NCI-H1417 treated with DMSO at 0.1 percent for 48 hours (cell line): ENCODE data around the gene MAN2A1.
"Not testable (repeated sequence)": the region's sequence is repeated elsewhere in the genome, so short reads cannot be mapped to it uniquely, and the experiment has no call there.

Experiments
- DNase-seq: peaks from one replicate; lab custom pipeline; 2025; lab: John Stamatoyannopoulos, UW

The MAN2A1 gene

DNA sequence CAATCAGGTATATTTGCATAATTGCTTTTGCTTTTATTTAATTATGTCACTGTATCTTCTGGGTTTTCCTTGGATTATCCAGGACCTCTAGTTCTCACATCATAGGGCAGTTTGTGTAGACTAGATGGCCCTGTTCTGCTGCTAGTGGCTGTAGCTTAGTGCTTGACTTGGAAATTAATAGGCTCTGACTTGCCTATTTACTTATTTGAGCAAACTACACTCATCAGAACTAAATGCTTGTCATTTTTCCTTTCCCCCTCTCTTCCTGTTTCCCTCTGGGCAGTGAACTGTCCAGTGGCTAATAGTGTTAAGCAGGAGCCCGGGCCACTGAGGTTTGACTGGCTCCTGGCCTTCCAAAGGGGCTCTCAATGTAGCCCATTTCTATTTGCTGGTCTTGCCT lies 135.7 kb downstream of the MAN2A1 start:
- no peak for DNase-seq

GRCh38 chr5:109826426-109826825 lies 136.7 kb downstream of the MAN2A1 start:
- no peak for DNase-seq

DNA sequence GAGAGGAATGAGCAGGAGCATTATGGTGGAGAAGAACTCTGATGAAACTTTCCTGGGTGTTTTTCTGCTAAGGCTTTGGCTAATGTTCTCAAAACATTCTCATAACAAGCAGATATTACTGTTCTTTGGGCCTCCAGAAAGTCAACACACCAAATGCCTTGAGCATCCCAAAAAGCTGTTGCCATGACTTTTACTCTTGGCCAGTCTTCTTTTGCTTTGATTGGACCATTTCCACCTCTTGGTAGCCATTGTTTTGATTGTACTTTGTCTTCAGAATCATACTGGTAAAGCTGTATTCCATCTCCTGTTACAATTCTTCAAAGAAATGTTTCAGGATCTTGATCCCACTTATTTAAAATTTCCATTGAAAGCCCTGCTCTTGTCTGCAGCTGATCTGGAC lies 139.6 kb downstream of the MAN2A1 start:
- DNase-seq, result no peak

GRCh38 chr5:109830955-109831502 lies 141.3 kb downstream of the MAN2A1 start:
- DNase-seq, result no peak

DNA sequence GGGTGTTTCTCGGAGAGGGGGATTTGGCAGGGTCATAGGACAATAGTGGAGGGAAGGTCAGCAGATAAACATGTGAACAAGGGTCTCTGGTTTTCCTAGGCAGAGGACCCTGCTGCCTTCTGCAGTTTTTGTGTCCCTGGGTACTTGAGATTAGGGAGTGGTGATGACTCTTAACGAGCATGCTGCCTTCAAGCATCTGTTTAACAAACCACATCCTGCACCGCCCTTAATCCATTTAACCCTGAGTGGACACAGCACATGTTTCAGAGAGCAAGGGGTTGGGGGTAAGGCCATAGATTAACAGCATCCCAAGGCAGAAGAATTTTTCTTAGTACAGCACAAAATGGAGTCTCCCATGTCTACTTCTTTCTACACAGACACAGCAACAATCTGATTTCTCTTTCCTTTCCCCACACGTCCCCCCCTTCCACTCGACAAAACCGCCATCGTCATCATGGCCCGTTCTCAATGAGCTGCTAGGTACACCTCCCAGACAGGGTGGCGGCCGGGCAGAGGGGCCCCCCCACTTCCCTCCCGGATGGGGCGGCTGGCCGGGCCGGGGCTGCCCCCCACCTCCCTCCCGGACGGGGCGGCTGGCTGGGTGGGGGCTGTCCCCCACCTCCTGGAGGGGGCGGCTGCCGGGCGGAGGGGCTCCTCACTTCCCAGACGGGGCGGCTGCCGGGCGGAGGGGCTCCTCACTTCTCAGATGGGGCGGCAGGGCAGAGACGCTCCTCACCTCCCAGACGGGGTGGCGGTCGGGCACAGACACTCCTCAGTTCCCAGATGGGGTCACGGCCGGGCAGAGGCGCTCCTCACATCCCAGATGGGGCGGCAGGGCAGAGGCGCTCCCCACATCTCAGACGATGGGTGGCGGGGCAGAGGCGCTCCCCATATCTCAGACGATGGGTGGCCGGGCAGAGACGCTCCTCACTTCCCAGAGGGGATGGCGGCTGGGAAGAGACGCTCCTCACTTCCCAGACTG lies 142.8 kb downstream of the MAN2A1 start:
- not testable (repeated sequence) for DNase-seq

DNA sequence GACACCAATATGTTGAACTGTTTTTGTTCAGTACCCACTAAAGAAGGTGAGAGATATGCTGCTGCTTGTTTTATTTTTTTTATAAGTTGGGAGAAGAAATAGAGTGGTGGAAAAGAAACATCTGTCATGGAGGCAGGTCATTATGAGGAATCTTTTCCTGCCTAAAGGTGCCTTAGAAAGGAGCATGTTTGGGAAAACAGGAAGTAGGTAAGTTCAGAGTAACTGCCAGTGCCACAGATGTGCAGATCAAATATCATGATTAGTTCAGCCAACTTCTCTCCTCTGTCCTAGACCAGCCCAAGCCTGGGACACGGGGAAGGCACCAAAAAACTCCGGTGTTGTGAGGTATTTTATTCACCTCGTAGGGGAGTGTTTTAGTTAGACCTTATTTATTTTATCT lies 144.2 kb downstream of the MAN2A1 start:
- DNase-seq, result no peak

- DNase-seq, result no peak
Measured at GRCh38 chr5:109836280-109836679, 146.6 kb downstream of the MAN2A1 start.

- DNase-seq, result no peak
Measured at GRCh38 chr5:109837231-109837861, 147.6 kb downstream of the MAN2A1 start.

GRCh38 chr5:109838157-109838556 lies 148.4 kb downstream of the MAN2A1 start:
- no peak for DNase-seq

- no peak for DNase-seq
Measured at GRCh38 chr5:109844148-109844547, 154.4 kb downstream of the MAN2A1 start.

GRCh38 chr5:109844695-109845094 lies 155.0 kb downstream of the MAN2A1 start:
- DNase-seq, result no peak

DNA sequence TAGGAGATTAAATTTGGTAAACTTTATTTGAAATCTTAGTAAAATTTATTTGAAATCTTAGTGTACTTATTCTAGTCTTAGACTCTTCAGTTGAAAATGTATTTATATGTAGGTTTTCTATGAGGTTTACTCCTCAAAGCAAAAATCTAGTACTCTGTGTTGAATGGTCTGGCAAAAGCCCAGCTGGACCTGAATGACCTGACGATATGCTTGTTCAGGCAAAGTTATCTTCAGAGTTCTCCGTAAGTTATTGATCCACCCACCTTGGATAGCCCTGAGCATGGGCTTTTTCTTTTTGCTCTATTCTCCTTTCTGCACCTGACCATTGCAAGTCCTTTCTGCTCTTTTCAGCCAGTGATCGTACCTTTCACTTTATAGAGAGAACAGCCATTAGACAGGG lies 158.4 kb downstream of the MAN2A1 start:
- DNase-seq, result no peak

- no peak for DNase-seq
Measured at GRCh38 chr5:109849478-109850088, 159.9 kb downstream of the MAN2A1 start.

DNA sequence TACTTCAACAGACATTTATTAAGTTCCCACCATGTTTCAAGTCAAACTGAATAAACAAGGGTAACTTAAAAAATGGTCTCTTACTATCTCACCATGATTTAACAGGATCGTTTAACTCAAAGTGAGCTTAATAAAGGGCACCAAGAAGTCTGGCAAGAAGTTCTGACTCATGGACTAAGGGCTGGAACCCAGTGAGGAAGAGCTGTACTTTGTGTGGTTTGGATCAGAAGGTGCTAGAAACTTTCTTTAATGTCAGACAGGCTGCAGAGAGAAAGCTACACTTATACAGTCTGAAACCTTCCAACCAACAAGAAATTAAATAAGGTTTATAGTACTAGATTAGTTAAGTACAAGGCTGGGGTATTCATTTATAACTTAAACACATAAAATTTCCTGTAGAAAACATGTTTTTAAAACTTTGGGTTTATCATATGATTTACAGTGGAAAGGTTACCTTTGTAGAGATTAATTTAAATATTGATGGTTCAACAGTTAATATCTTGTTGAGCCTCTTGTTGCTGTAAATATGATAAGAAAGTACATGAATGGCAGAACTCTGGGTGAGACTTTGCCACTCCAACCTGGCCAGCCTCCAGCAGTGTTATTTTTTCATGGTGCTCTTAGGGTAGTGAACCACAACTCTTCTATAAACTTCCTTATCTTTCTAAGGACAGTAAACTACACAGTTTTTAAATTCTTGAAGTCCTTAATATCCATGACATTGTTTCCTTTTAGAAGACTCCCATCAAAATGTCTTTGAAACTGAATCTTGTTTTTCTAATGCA lies 162.8 kb downstream of the MAN2A1 start:
- no peak for DNase-seq

DNA sequence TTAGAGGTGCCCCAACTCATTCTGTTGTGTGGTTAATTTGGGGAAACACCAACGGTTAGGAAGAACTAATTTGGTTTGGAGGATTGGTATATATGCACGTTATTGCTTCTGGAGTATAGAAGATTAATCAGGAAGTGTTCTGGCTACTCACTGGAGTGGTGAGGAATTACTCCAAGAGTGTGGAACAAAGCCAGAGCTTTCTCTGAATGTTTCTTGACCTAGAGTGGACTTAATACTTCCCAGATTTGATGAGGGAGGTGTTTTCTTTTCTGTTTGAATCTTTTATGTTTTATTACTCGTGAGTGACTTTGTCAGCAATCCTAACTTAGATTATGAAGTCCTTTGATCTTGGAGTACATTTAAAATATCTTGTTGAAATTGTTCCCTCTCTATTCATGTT lies 163.7 kb downstream of the MAN2A1 start:
- no peak for DNase-seq

DNA sequence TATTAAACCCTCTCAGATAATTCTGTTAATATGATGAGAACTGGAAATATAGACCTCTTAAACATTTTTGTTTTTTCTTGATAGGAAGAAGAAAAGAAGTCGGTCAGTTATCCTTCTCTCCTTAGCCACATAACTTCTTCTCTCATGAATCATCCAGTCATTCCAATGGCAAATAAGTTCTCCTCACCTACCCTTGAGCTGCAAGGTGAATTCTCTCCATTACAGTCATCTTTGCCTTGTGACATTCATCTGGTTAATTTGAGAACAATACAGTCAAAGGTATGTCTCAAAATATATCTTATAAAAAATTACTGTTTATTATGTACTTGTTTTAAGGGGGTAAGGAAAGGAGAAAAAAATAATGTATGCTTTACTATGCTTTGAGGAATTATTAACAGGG lies 165.3 kb downstream of the MAN2A1 start:
- no peak for DNase-seq

DNA sequence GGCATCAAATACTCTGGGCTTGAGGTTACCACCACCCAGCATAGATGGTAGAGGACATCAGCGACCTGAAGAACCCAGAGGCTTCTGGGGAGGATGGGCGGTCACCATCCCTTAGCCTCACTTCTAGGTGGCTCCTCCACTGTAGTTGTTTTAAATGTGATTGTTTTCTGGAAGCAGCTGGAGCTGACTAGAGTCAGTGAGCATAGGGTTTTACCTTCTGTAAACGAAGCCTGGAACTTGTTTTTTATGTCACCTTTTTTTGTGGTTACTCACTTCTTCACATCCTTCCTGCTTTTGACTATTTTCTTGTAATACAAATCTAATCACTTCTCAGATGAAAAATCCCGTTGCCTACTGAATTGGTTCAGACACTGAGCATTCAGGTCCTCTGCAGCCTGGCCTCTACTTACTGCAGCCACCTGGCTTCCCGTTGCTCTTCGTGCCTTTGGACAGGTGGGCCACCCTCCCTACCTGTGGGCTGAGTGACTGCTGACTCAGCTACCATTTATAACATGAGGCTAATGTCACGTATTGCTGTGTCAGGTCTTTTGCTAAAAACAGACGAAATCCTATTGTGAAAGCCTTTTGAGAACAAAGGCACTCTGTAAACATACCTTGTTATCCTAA lies 167.8 kb downstream of the MAN2A1 start:
- peak; percentile 46 for DNase-seq

- no peak for DNase-seq
Measured at GRCh38 chr5:109859537-109859936, 169.8 kb downstream of the MAN2A1 start.

DNA sequence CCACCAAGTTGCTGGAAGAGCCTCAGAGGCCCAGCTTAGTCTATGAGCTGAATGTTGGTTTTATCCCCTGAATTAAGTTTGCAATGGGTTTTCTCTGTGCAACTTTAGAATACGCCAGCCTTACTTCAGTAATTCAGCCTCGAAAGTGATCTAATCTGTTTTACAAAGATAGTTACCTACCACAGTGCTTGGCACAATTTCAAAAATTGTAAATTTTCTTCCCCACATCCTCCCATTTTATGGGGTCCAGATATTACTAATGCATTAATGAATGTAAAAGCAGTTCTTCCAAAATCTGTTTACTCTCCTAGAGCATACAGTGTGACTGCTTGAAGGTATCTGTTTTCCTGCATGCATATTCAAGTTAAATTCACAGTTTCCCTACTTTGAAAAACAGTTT lies 172.6 kb downstream of the MAN2A1 start:
- DNase-seq, result no peak

- no peak for DNase-seq
Measured at GRCh38 chr5:109863752-109864151, 174.0 kb downstream of the MAN2A1 start.

DNA sequence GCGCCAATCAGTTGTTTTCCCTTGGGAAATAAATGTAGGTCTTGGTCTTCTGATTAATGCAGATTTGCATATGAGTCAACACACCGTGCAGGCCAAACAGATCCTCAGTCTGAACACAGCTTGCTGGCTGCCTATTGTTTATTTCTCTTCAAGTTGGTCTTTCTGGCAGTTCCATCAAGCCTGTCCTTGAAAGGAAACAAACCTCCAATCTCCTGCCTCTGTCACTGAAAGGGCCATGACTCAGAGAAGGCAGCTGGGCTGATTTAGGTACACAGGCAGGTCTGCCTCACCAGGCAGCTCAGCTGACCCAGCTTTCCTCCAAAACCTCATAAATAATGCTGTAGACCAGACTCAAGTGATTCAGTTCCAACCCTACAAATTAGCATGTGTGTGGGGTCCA lies 175.9 kb downstream of the MAN2A1 start:
- no peak for DNase-seq
